Endothelial cell of umbilical vein (primary cell): ENCODE data around the gene USP47. TPM values are rescaled to one million over a fixed set of nuclear protein-coding genes. Genes with fewer than 3 reads are reported as not detected.

ENCODE experiments used
- BruUV-seq: library from RNA; stranded (reverse); fragments of 400-500 nt; replicated peaks from 2 replicates; lab custom pipeline; 2021; lab: Mats Ljungman, UMichigan
- CTCF ChIA-PET: fragments of 300-600, 350-600 bp; sonication (Branson Sonifier 250); formaldehyde crosslinking; loops from one replicate; lab custom pipeline; 2021; ENCODE audit warnings: antibody characterized with exemption, inconsistent platforms; lab: Charles Lee
- POLR2A ChIA-PET: fragments of 300-600, 350-600 bp; sonication (Branson Sonifier 250); formaldehyde crosslinking; loops from one replicate; lab custom pipeline; 2021; ENCODE audit warnings: antibody characterized with exemption, inconsistent platforms; lab: Charles Lee
- DNase-seq: peaks from one replicate; pipeline ENCODE4 v3.0.0-alpha.2; 2011; ENCODE audit warnings: low read depth, low spot score
- FAIRE-seq: peaks from 2 replicates; lab custom pipeline; 2011; peaks lifted over from hg19 to GRCh38; lab: Jason Lieb, UNC
- H2AFZ ChIP-seq: 2 replicates; pipeline ENCODE4 v1.6.0; 2012; ENCODE audit warnings: low read depth, low read length, control low read depth, inconsistent platforms
- H3K27ac ChIP-seq: 2 replicates; pipeline ENCODE4 v1.5.1; 2011; ENCODE audit warnings: low read depth, mild to moderate bottlenecking, control low read depth, low read length, moderate library complexity; ENCODE audit not compliant: insufficient read depth
- H3K27me3 ChIP-seq, 2 experiments: 2 replicates each; pipeline versions ENCODE4 v1.6.0 to v1.6.1; 2011; ENCODE audit warnings: low read length in 2 of 2, mixed read lengths in 1 of 2; ENCODE audit not compliant: control insufficient read depth in 2 of 2, insufficient read depth in 2 of 2
- H3K36me3 ChIP-seq, 2 experiments: 2 replicates in 1 of 2; 3 replicates in 1 of 2; pipeline ENCODE4 v1.5.1; 2011; ENCODE audit warnings: low read length in 2 of 2, mild to moderate bottlenecking in 1 of 2, moderate library complexity in 1 of 2; ENCODE audit not compliant: control insufficient read depth in 2 of 2, insufficient read depth in 2 of 2; ENCODE audit errors: extremely low read depth in 1 of 2
- H3K4me1 ChIP-seq: 3 replicates; pipeline ENCODE4 v1.5.1; 2011; ENCODE audit warnings: mild to moderate bottlenecking, low read length; ENCODE audit not compliant: control insufficient read depth, insufficient read depth; ENCODE audit errors: extremely low read depth
- H3K4me2 ChIP-seq: 2 replicates; pipeline ENCODE4 v1.6.1; 2011; ENCODE audit warnings: low read length, control low read depth, mixed read lengths; ENCODE audit not compliant: insufficient read depth
- H3K4me3 ChIP-seq, 3 experiments: fragments of 200-600 bp in 1 of 3; sonication (generic), shearing (Covaris generic) in 1 of 3; replicated peaks in 1 of 3; 2 replicates each; pipeline ENCODE4 v1.5.1; 2011 to 2016; ENCODE audit warnings: control low read depth in 3 of 3, low read length in 3 of 3, mild to moderate bottlenecking in 2 of 3, inconsistent platforms in 1 of 3, low read depth in 1 of 3, moderate library complexity in 1 of 3; ENCODE audit not compliant: insufficient read depth in 1 of 3
- H3K79me2 ChIP-seq: 2 replicates; pipeline ENCODE4 v1.6.0; 2012; ENCODE audit warnings: low read length, inconsistent platforms; ENCODE audit not compliant: control insufficient read depth, insufficient read depth
- H3K9ac ChIP-seq: replicated peaks from 2 replicates; pipeline ENCODE3; 2011; ENCODE audit warnings: low read length, control low read depth; ENCODE audit not compliant: insufficient read depth; ENCODE audit errors: extremely low read depth
- H3K9me1 ChIP-seq: replicated peaks from 3 replicates; pipeline ENCODE4 v1.6.0; 2011; ENCODE audit warnings: mild to moderate bottlenecking, low read length; ENCODE audit not compliant: control insufficient read depth, insufficient read depth; ENCODE audit errors: extremely low read depth
- H3K9me3 ChIP-seq: replicated peaks from 2 replicates; pipeline ENCODE4 v1.5.1; 2012; ENCODE audit warnings: low read length, inconsistent platforms; ENCODE audit not compliant: control insufficient read depth, insufficient read depth
- H4K20me1 ChIP-seq: replicated peaks from 2 replicates; pipeline ENCODE3; 2011; ENCODE audit warnings: mild to moderate bottlenecking, low read length; ENCODE audit not compliant: control insufficient read depth, insufficient read depth; ENCODE audit errors: extremely low read depth
- CTCF ChIP-seq, 2 donors: IDR thresholded peaks; 1 replicate in 1 of 2; 2 replicates in 1 of 2; pipeline ENCODE4 v1.5.1; 2011; ENCODE audit warnings: low read length in 2 of 2, mild to moderate bottlenecking in 2 of 2, moderate library complexity in 2 of 2, control low read depth in 1 of 2, inconsistent platforms in 1 of 2, low read depth in 1 of 2; ENCODE audit not compliant: insufficient read depth in 1 of 2; ENCODE audit errors: extremely low read depth in 1 of 2
- EZH2 ChIP-seq: IDR thresholded peaks from 2 replicates; pipeline ENCODE4 v1.6.1; 2012; ENCODE audit warnings: borderline replicate concordance, low read depth, mild to moderate bottlenecking, moderate library complexity, low read length, inconsistent platforms; ENCODE audit not compliant: severe bottlenecking
- FOS ChIP-seq: IDR thresholded peaks from 2 replicates; pipeline ENCODE4 v1.6.1; 2011; ENCODE audit warnings: mild to moderate bottlenecking, low read length, moderate library complexity, borderline replicate concordance; ENCODE audit not compliant: insufficient read depth
- GATA2 ChIP-seq: IDR thresholded peaks from 2 replicates; pipeline ENCODE4 v1.7.0; 2011; ENCODE audit warnings: low read depth, mild to moderate bottlenecking, moderate library complexity, mixed read lengths, low read length; ENCODE audit not compliant: insufficient read length, insufficient read depth
- JUN ChIP-seq: IDR thresholded peaks from 2 replicates; pipeline ENCODE4 v1.6.1; 2011; ENCODE audit warnings: borderline replicate concordance, low read depth; ENCODE audit not compliant: insufficient read length, insufficient read depth
- POLR2A ChIP-seq: IDR thresholded peaks from 2 replicates; pipeline ENCODE4 v1.6.1; 2012; ENCODE audit warnings: low read depth, mild to moderate bottlenecking, control low read depth, low read length
- POLR2AphosphoS5 ChIP-seq: IDR thresholded peaks from 2 replicates; pipeline ENCODE4 v1.6.1; 2012; ENCODE audit warnings: low read depth, mild to moderate bottlenecking, control low read depth, low read length, moderate library complexity; ENCODE audit not compliant: insufficient read depth
- dilution Hi-C: fragments of 300-500 bp; cut with MboI; formaldehyde crosslinking; loops from one replicate; pipeline ENCODE4 v1.15.0; 2019; ENCODE audit warnings: low sequenced_read_pairs; ENCODE audit not compliant: extremely low pct_ligation_motif_present
- intact Hi-C: fragments of 100-400 bp; cut with micrococcal nuclease; formaldehyde crosslinking; loops from one replicate; pipeline ENCODE4 v1.10.0; 2022
- polyA plus RNA-seq, 4 experiments: library from polyadenylated mRNA; depleted of rRNA in 3 of 4; stranded (reverse) in 3 of 4; unstranded in 1 of 4; fragments of >200 nt; gene quantifications; 2 replicates each; pipeline versions ENCODE4 v1.2.1 to v1.2.3, GENCODE V29; 2011 to 2012; ENCODE audit warnings: missing spikeins in 1 of 4
- total RNA-seq: library from RNA; stranded (reverse); gene quantifications from 2 replicates; pipeline ENCODE4 v1.2.3, GENCODE V29; 2021

Gene USP47
- total and polyA plus RNA-seq, 2 donors (not counting 3 experiments of a cell fraction or from before 2014, with no cell fraction given) = 7.8 to 38.0 TPM

- dilution Hi-C loops = no loop called here
- H3K27ac ChIP-seq = no peak overlapping the region
- POLR2A ChIA-PET = no interaction called here
Observed at GRCh38 chr11:12007230-12007593, 165.4 kb downstream of the USP47 start.

More at GRCh38 chr11:12007230-12007593, 165.4 kb downstream of the USP47 start:
- no peaks in the 10 kb centered on the region for H3K9me3 ChIP-seq
- no peaks in the 10 kb centered on the region for H3K79me2 ChIP-seq
- no peaks in the 10 kb centered on the region for H3K9me1 ChIP-seq
- H3K9ac ChIP-seq = no peak overlapping the region
- H3K4me3 ChIP-seq = no peak overlapping the region
- no peaks in the 10 kb centered on the region for H4K20me1 ChIP-seq
- H3K36me3 ChIP-seq = no peaks in the 10 kb centered on the region
- peaks cover 0 to 2% of the 10 kb centered on the region in 2 experiments for H3K27me3 ChIP-seq
- peaks cover 37% of the 10 kb centered on the region for H3K4me1 ChIP-seq
- DNase-seq (no peak), FAIRE-seq (no peak)
- intact Hi-C loops = no loop called here
- CTCF ChIA-PET = interaction anchor here (0.9 to 3.9 kb wide), 8 partner anchors 8 to 208 kb away, joined by 3 to 28 read pairs (median 7); no protein-coding TSS in a partner anchor
- no peak overlapping the region for H3K4me2 ChIP-seq
- BruUV-seq = no TSS peak
- TF ChIP-seq EZH2 = no peak
- TF ChIP-seq POLR2A = no peak
- TF ChIP-seq CTCF (IDR thresholded peaks at IDR 0.05; ENCODE audit: extremely low read depth in 1 of 2, insufficient read depth in 1 of 2, low read depth in 1 of 2, low read length in 2 of 2) = peak in 1 of 2 donors; percentile 1
- TF ChIP-seq POLR2AphosphoS5 = no peak
- no peak for TF ChIP-seq GATA2
- no peak for TF ChIP-seq JUN
- no peak for TF ChIP-seq FOS
- no peak overlapping the region for H2AFZ ChIP-seq
